OCI-M2 (cell line): ENCODE results near the gene HDAC4.

Source experiments
- DNase-seq: peaks from one replicate; lab custom pipeline; 2025; ENCODE audit not compliant: unreplicated experiment; lab: John Stamatoyannopoulos, UW

Gene HDAC4

DNA sequence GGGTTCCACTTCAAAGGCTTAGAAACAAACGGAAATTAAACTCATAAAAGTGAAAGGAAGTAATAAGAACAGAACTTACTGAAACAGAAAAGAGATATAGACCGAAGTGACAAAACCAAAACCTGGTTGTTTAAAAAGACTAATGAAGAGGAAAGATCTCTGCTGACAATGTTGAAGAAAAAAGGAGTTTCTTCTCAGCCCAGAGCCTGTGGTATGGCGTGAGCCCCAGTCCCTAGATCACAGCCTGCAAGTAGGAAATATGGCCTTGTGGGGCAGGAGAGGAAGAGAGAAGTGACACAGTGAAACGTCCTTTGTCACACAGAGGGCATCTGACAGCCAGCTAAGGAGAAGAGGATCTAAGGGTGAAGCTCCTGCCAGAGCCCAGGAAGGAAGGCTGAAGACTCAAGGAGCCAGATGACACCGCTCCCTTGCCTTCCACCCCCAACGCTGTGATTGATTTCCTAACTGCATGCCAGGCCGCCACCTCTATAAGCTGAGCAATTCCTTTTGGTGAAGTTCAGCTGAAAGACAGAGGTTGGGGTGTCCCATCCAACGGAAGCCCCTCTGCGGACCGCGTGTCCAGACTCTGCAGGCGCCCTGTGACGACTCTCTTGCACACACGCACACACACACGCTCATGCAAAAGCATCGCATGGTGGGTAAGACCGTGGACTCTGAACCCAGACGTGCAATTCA, 141.1 kb downstream of the HDAC4 start:
- DNase-seq, result no peak

- DNase-seq, result no peak
Measured at GRCh38 chr2:239259173-239259572, 141.6 kb downstream of the HDAC4 start.

- no peak for DNase-seq
Measured at GRCh38 chr2:239258248-239258647, 142.6 kb downstream of the HDAC4 start.

DNA sequence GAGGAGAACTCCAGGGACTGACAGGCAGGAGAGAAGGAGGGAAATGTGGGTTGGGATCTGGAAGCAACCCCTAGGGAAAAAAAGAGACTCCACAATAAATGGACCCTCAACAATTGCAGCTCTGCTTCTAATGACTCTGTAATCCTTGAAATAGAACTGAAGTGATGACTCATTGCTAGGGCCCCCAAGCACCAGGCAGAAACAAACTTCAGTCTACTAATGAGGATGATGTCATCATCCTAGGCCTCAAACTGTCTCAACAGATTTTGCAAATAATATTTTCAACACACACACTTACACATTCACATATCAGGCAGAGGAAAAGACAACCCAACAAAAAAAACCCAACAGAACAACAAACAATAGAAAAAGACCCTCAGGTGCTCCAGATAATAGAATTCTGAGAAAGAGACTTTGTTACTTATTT, 143.3 kb downstream of the HDAC4 start:
- DNase-seq, result no peak

- no peak for DNase-seq
Measured at GRCh38 chr2:239256350-239256743, 144.5 kb downstream of the HDAC4 start.

GRCh38 chr2:239255628-239256349, 145.0 kb downstream of the HDAC4 start:
- no peak for DNase-seq

GRCh38 chr2:239255218-239255617, 145.6 kb downstream of the HDAC4 start:
- DNase-seq, result no peak

GRCh38 chr2:239253701-239254436, 147.0 kb downstream of the HDAC4 start:
- DNase-seq, result no peak

GRCh38 chr2:239253264-239253663, 147.6 kb downstream of the HDAC4 start:
- no peak for DNase-seq

DNA sequence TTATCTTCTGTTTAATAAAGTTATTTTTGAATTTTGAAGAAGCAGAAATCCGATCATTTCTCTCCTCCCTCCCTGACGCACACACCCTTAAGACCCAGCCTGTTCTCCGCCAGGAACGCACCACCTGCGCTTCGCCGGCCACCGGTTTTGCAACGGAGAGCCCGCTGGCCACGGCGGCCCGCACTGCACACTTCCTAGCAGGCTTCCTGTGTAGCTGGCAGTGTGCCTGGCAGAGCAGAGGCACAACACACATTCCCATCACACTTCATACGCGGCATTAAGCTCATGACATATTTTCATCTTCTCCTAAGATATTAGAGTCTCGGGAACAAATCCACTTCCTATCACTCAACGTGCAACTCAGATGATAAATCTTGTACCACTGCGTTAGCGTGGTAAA, 148.0 kb downstream of the HDAC4 start:
- DNase-seq, result no peak

GRCh38 chr2:239252393-239252792, 148.4 kb downstream of the HDAC4 start:
- DNase-seq, result no peak

DNA sequence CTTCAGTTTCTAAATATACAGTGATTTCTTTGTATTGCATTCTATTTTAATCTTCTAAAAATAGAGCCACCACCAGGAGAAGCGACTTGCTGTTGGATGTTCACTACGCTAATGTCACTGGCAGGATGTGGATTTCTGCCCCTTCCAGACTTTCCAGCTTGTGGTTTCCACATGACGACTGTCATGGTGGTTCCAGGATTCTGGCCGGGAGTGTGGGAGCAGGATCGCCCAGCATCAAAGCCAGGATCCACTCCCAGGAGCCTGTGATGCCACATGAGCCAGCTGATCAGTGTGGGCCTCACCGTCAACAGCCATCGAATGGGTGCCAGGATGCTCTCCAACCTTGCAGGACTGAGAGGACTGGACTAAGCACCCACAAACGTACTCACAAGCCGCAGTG, 148.8 kb downstream of the HDAC4 start:
- no peak for DNase-seq

GRCh38 chr2:239250216-239251081, 150.4 kb downstream of the HDAC4 start:
- DNase-seq, result no peak

- no peak for DNase-seq
Measured at GRCh38 chr2:239249776-239250175, 151.0 kb downstream of the HDAC4 start.

DNA sequence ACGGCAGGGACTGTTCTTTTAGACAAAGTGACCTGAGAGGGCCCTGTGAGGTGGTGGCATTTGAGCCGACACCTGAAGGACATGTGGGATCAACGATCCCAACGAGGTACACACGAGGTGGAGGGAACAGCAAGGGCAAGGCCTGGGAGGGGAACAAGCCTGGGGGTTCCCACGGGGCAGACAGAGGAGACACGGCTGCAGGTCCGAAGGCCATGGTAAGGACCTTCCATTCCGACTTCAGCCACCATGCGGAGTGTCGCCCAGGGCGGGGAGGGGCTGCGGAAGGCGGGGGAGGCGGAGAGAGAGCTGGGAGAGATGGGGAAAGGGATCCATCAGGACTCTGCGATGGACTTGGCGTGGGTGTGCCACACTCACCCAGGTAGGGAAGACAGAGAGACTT, 151.8 kb downstream of the HDAC4 start:
- no peak for DNase-seq

- DNase-seq, result no peak
Measured at GRCh38 chr2:239247401-239248245, 153.2 kb downstream of the HDAC4 start.

- DNase-seq, result no peak
Measured at GRCh38 chr2:239246723-239247122, 154.1 kb downstream of the HDAC4 start.

- DNase-seq, result no peak
Measured at GRCh38 chr2:239245872-239246721, 154.7 kb downstream of the HDAC4 start.

DNA sequence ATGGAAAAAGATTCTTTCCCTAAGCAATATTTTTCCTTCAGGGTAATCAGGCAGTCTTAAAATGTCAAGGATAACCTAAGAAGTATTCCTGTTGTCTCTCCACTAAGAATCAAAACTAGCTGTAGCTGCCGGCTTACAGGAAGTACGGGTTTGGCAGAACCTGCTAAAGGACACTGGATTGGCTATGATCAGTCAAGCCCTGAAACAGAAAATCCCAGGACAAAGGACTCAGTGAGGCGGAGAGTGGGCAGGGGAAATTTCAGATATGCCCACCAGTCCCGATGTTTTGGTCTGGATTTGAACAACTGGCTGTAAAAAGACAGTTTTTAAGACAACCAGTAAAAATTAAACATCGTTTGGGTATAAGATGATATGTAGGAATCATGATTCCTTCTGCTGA, 155.7 kb downstream of the HDAC4 start:
- DNase-seq, result no peak
